Activated CD4-positive, CD25-positive, alpha-beta regulatory T cell treated with anti-CD3 and anti-CD28 coated beads, Interleukin-2, amount 50 U/mL, for 16 hours (primary cell): ENCODE data around the gene B3GNT2.
"Not testable (repeated sequence)": the region's sequence is repeated elsewhere in the genome, so short reads cannot be mapped to it uniquely, and the experiment has no call there.

ENCODE experiments used
- DNase-seq: peaks from one replicate; pipeline ENCODE4 v3.0.0-alpha.2; 2020; ENCODE audit warnings: low read depth, low spot score

Gene B3GNT2

GRCh38 chr2:62234755-62235655, 39.1 kb downstream of the B3GNT2 start:
- no peak for DNase-seq

DNA sequence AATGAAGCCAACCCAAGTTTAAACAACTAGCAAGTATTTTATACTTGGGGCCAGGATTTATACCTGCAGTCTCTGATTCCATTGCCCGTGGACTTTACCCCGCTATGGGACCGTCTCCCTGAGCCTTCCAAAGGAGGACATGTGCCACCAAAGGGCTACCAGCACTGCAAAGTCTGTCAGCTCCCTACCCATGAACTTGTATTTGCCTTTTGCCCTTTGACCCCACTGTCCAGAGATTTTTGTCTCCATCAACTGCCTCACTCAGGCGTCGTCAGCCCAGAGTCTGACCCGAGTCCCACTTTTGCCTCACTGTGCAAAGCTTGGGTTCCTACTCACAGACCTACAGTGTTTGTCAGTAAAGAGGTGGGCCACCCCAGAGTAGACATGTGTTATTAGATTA, 40.6 kb downstream of the B3GNT2 start:
- DNase-seq = no peak

DNA sequence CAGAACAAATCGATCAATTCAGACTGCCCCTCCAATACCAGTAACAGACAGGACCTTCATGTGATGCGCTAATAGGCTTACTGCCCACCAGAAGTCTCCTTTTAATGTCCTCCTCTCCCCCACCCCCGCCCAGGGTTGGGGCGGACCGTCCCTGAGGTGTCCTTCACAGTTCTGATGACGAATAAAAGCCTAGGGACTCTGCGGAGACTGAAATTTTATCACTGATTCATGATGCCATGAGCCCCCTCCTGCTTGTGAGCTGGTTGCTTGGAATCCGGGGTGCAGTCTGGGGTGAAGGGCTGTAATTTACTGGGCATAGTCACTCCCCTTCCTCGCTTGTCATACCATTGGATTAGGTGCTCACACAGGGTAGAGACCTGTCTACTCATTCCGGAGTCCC, 42.3 kb downstream of the B3GNT2 start:
- DNase-seq = no peak

DNA sequence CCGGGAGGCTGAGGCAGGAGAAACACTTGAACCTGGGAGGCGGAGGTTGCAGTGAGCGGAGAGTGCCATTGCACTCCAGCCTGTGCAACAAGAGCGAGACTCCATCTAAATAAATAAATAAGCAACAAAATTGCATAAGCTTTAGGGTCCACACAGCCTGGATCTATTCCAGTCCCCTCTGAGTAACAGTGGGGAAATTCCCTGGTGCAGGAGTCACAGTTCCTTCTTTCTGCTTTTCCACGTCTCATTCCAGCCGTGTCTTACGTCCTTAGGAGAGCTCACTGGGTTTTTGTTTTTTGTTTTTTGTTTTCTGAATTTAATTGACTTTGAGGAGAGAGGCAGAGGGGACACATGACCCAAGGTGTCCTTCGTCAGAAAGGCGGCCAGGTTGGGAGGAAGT, 44.6 kb downstream of the B3GNT2 start:
- DNase-seq = no peak

DNA sequence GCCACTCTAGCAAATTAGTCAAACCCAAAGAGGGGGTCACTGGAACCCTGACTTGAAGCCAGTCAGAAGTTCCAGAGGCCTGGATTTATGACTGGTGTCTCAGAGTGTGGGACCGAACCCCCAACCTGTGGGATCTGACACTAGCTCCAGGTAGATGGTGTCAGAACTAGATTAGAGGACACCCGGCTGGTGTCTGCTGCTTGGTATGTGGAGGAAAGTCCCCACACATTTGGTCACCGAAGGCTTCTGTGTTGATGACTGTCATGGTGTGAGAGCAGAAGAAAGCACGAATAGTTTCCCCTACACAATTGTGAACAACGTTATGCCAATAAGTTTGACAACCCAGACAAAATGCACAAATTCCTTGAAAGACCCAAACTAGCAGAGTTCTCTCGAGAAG, 48.1 kb downstream of the B3GNT2 start:
- DNase-seq = no peak

GRCh38 chr2:62248226-62248625, 52.3 kb downstream of the B3GNT2 start:
- DNase-seq = no peak

GRCh38 chr2:62250239-62250638, 54.3 kb downstream of the B3GNT2 start:
- no peak for DNase-seq

GRCh38 chr2:62254424-62255266, 58.7 kb downstream of the B3GNT2 start:
- DNase-seq = no peak

- DNase-seq = no peak
These were observed 61.6 kb downstream of the B3GNT2 start for GRCh38 chr2:62257466-62257865.

DNA sequence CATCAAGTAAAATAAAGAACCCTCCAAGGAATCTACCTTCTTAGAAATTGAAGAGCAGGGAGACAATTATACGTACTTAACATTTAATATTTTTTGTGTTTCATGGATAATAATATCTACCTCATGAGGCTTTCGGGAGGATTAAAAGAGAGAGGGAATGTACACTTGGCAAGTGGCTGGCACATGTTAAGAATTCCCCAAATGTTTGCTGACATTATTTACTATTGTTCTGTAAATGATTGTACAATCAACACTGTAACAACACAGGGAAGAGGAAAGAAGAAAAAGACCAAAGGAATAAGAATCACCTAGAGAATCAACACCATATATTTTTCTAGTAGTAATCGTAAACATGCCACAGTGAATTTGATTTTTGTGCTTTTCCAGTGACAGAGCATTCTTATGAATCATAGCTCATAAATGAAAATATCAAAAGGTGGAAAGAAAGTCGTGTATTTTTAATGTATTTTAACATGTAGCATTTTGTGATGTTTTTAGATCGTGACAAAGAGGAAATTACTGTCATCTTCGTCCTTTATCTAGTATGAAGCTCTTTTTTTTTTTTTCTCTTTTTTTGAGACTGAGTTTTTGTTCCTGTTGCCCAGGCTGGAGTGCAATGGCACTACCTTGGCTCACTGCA, 67.3 kb downstream of the B3GNT2 start:
- DNase-seq = no peak

DNA sequence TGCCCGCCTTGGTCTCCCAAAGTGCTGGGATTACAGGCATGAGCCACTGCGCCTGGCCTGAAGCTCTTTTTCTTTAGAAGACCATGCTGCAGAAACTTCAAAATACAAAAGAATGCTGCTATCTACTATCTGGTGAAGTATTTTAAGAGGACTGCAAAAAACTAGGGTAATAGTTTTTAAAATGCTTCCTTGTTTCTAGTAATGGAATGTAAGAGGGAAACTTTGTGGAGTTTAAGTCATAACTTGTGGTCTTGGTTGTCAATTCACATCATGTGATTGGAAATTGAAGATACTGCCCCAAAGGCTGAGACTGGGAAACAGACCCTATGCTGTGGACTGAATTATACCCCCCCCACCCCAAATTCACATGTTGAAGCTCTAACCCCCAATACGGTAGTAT, 68.3 kb downstream of the B3GNT2 start:
- no peak for DNase-seq

- no peak for DNase-seq
These were observed 69.2 kb downstream of the B3GNT2 start for GRCh38 chr2:62265106-62265505.

DNA sequence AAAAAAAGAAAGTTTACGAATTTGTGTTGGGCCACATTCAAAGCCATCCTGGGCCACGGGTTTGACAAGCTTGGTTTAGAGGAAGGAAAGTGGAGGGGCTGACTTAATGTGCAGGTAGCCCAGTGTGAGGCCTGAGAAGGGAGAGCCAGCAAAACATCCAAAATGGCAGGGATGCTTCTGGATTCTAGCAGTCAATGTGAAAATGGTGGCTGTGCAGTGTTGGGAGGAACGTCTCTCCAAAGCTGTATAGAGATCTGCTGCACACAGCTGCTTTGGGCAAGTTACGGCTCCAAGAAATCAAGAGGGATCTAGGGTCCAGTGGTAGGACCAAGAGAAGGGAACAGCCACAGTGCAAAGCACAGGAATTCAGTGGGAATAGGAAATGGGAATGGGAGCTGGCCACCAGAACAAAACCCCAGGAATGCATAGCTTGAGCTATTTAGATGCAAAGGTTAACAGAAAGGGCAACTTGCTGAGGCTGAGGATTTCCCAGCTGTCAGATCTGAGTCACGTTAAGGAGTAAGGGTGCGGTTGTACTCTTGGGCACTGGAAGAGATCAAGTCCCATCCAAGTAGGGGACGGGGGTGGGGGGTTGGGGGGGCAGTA, 70.6 kb downstream of the B3GNT2 start:
- DNase-seq = no peak

- no peak for DNase-seq
These were observed 71.8 kb downstream of the B3GNT2 start for GRCh38 chr2:62267696-62268095.

- DNase-seq = not testable (repeated sequence)
These were observed 72.8 kb downstream of the B3GNT2 start for GRCh38 chr2:62268681-62269188.

GRCh38 chr2:62270728-62271127, 74.8 kb downstream of the B3GNT2 start:
- no peak for DNase-seq
